Activated naive CD4-positive, alpha-beta T cell (primary cell): Measurements from ENCODE around the gene ZNF189.

Experiments used
- DNase-seq, 4 experiments: peaks; one replicate each; lab custom pipeline; 2025; lab: John Stamatoyannopoulos, UW

The ZNF189 gene

DNA sequence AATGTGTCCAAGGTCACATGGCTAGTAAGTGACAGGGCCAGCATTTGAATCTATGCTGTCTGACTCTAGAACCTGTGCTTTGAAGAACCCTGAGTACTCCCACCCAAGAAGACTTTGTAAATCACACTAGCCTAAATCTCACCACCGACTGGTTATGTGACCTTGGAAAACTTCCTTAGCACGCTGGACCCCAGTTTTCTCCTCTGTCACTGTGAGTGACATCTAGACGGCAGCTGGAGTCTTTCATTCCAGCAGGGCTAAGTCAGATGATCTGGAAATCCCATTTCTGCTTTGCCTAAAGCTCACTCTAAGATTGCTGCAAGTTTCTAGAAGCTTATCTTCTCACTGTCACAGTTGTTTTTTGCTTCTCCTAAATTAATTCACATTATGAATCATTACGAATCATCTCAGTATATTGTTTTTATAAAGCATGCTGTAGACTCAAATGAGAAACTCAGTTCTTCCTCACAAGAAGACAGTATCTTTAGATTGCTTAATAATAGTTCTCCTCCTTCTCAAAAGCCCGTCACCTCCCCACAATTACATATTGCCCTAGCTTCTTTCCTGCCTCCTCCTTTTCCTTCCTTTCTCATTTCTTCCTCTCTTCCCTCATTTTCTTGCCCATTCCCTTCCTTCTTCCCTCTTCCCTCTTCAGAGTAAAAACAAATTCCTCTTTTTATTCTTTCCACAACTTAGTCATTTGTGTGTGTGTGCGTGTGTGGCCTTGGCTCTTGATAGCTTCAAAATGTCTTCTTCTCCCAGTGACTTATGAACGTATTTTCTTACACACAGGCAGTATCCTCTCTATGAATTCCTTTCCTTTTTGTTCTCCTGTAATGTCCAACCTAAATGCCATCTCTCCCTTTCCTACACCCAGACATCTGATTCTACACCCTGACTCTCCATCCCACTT lies 20.1 kb downstream of the ZNF189 start:
- DNase-seq: no peak

DNA sequence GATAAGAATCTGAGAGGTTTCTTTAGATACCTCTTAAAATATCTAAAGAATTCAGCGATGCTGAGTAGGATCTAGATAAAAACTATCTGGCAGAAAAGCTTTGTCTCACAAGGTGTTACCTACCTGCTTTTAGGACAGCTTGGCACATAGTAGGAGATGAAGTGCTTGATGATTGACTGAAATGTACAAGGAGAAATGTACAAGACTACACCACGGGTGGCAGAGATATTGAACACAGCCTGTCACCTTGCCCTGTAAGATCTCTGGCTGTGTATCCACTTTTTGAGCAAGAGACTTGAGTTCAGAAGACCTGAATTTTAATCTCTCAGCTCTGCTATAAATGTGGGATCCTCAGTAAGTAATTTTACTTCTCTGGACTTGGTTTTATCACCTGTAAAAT lies 21.2 kb downstream of the ZNF189 start:
- no peak for DNase-seq

DNA sequence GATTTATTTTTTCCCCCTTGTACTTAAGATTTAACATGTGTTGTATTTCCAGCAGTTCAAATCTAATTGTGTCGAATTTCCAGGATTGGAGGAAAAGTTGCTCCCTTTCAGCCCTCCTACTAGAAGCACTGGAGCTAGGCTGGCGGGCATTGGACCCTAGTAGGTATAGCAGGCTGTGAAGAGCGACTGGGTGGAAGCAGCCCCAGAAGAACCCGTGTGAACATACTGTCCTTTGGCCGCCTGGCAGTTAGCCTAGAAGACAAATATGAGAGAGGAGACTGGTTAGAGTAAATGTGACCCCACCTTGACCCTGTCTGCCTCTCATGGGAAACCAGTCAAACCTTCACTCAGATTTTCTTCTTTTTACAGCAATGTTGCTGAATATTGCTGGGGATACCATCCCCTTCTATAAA lies 23.0 kb downstream of the ZNF189 start:
- DNase-seq: no peak

DNA sequence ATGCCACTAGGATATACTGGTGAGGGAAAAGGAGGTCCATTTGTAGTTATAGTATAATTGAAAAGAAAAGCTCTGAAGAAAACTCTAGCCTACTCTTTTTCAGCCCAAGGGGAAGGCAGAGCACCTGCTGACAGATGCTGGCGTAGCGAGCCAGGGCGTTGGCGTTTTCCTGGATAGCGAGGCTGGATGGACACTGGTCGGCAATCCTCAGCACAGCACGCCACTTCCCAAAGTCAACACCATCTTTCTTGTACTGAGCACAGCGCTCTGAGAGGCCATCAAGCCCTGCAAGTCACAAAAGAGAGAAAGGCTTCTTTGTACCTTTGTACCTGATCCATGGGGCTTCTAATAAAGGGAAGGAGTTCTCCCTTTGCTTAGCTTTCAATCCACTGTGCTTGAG lies 28.7 kb downstream of the ZNF189 start:
- no peak for DNase-seq

DNA sequence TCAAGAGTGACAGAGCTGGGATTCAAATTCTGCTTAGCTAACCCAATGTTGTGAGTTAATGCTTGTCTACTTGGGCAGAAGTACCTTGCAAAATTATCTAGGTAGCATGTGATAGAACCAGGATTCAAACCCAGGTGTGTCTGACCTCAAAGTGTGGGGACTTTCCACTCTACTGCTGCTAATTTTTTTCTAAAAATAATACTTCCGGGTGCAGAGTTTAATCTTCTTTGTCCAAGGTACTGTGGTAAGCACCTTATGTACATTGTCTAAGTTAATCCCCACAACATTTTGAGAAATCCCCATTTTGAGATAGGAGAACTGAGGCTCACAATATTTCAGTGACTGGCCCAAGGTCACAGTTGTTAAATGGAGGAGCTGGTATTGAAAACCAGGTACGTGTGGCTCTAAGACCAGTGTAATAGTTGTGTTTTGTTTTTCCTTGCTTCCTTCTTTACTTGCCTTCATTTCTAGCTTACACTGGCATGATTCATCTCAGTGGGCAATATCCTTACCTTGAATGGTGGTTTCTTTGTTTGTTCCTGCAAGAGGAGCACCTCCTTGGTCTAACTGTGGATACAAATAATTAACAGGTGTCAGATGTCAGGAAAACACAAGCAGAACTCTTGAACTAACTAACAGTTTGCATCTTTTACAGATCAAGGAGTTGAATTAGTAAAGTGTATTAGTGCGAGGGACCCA lies 29.5 kb downstream of the ZNF189 start:
- DNase-seq: no peak

DNA sequence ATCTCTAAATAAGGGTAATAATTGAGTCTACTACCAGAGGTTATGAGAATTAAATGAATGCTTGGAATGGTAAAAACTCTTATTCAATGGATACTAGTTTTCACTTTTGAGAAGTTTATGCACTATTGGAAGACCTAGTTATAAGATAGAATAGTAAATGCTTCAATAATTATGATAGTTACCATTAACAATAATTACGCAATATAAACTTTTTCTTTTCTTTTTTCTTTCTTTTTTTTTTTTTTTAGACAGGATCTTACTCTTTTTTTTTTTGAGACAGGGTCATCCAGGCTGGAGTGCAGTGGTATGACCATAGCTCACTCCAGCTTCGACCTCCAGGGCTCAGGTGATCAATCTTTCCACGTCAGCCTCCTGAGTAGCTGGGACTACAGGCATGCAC lies 30.3 kb downstream of the ZNF189 start:
- DNase-seq: no peak

DNA sequence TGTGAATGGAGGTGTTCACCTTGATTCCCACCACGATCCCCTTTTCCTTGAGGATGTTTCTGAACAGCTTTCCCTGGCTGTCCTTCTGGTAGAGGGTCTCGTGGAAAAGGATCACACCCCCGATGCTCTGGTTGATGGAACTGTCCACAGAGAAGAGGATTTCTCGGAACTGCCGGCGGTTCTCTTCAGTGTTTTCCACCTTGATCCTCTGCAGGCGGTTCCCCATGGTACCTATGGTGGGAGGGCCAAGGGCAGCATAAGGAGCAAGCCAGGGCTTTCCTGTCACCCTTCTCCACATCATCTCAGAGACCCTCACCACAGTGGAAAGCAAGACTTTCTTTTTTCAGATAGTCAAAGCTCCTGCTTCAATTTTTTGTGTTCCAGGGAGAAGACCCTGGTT lies 31.1 kb downstream of the ZNF189 start:
- no peak for DNase-seq

DNA sequence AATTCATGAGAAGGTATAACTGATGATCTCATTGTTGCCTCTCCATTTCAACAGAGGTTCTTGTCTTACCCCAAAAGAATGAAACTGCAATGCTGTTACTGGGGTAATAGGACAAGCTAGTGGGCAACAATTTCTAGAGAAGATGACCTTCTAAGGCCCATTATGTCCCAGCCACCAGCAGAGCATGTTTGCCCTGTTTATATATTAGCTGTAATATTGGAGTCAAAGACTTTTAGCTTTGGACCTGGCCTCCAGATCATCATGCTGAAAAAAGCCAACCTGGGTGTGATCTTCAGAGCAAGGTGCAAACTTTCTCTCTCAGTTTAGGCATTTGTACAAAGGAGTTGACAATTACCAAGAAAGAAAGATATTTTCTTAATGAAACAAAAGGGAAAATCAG lies 33.5 kb downstream of the ZNF189 start:
- DNase-seq: no peak

DNA sequence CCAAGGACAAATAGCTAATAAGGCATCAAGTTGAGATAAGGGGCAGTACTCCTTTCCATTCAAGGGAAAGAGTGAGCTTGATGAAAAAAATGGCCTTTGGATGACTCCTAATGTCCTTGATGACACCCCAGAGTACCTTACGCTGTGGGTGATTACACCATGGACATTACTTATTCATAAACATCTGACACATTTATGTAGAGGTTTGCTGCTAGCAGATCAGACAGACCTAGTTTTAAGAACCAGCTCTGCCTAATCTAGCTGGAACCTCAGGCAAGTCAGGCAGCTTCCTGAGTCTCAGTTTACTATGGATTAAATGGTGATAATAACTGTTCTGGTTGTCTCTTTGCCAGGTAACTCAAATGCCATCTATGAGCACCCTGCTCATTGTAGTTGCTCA lies 34.1 kb downstream of the ZNF189 start:
- no peak for DNase-seq

DNA sequence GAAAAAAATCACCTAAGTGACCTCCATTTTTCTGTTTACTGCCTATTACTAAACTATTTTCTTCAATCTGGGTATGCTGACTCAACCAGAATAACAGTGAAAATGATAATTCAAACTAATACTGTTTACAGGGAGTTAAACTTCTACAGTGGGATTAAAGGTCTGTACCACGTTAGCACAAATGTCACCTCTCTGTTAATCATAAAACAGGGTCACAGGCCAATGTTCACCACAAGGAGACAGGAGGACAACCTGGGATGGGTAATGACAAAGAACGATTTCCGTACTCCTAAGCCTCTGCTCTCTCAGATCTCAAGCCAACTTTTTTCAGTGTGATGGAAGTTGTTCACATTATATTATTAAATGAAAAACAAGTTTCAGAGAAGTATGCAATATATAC lies 34.6 kb downstream of the ZNF189 start:
- DNase-seq: no peak

DNA sequence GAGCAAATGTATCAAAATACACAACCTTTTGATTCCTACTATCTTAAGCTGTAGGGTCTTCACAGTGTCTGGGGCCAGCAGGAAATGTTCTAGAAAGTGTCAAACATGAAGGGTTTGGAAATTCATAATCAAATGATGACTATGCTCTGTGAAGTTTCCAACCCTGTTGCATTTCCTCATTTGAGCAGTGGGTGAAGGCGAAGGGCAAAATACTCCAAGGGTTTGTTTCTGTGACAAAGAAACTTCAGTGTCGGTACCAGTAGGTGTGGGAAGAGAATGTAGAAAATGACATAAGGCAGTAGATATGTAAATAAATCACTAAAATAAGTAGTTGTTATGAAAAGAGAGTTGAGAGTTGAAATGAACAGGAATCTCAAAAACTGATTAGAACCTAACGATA lies 36.3 kb downstream of the ZNF189 start:
- no peak for DNase-seq

DNA sequence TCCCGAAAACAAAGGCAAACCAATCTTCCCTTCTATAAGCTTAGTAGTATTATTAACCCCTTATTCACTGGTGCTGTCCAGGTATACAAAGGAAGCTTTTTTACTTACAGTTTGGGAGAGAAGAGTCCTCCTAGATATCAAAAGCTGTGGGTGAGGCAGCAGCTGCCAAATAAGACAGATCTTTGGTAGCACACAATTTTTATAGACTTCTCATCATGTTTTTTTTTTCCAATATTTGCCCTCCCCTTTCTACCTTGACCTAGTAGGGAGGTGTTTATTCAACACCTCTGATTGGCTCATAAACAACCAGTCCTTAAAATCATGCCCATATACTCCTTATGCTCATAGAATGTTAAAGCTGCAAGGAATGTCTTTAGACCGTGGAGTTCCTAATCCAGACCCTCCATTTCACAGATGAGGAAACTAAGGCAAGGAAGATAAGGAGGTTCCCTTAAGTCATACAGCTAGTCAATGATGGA lies 37.0 kb downstream of the ZNF189 start, which contains the start of gene ALDOB:
TSS of gene ALDOB (minus strand) at position 174 of the 479 bp plus-strand sequence. CDS start 4,887 bp downstream, outside the sequence.
- DNase-seq: no peak

DNA sequence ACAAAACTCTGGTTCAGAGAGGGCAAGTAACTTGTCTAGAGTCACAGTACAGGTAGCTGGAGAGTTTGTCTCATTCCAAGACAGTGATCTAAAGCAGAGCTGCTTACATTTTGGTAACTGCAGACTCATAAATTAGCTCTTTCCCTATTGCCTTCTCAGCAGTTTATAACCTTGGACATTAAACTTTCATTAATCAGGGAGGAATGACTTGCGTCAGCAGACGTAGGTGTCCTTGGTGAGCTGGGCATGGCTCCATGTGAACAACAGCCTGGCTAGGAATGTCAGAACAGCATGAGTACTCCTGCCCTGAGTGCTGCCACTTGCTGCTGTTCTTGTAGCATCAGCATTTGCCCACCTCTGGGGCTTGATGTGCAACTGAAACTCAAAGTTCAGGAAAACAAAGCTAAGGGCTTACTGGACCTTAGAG lies 39.2 kb downstream of the ZNF189 start:
- DNase-seq: no peak

DNA sequence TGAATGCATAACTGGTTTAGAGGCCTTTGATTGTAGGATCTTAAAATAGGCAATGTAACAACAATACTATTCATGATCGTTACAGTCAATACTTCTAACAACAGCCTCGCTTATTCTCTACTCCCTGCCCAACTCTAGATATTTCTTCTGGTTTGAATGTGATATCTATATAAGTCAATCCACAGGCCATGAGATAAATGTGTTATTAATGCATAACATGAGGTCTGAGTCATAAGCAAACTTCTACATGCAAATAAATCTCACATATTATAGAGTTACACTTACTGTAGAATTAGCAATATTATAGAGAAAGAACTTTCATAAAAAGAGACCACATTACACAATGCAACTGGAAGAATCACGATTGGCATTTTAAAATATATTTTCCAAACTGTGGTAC lies 39.9 kb downstream of the ZNF189 start:
- no peak for DNase-seq

DNA sequence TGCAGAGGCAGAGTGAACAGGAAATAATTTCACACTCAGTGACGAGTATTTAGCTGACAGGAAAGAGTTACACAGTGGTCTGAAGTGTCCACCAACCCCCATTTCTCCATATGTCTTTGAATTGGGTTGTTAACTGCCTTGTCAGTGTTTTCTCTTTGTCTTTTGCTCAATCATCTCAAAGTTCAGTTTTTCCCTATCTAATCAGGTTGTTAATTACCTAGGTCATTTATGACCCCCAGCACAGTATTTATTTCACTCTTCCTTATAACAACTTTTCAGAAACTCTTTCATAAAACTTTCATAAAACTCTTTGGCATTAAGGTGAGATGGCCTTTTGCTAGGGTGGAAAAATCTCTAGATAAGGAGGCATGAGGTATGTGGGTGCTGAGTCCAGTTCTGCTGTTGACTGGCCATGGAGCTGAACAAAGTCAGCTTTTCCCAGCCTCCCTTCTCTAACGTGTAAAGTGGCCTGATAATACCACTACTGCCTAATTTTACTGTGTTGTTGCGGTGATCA lies 42.1 kb downstream of the ZNF189 start:
- DNase-seq: no peak

DNA sequence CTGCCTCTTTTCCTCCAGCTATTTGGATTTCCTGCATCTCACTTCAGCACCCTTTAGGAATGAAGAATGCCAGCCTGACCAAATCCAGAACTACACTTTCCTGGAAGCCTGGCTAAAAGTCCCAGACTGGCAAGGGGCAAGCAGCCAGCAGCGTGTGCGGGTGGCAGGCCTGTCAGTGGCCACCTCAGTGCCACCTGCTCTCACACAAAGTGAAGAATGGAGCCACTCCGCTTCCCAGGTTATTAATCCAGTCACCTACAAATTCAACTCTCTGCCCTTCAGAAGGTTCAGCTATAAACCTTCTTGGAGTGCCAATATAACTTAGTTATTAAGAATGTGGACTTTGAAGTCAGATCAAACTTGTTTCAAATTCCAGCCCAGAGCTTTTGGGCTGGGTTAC lies 43.7 kb downstream of the ZNF189 start:
- no peak for DNase-seq

DNA sequence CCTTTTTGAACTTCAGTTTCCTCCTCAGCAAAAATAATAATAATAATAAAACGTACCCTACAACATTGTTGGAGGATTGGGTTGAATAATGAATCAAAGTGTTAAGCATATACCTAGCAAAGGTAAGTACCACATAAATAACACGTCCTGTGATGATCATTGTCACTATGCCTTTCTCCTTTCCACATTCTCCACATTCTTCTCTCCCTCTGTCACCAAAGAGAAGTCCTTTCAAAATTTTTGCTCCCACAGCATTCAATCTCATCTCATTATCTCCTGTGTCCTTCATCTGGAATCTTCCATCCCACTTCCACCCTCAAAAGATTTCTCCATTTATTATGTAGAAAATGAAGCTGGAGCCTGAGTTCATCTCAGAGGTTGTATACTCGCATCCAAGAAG lies 44.1 kb downstream of the ZNF189 start:
- no peak for DNase-seq

DNA sequence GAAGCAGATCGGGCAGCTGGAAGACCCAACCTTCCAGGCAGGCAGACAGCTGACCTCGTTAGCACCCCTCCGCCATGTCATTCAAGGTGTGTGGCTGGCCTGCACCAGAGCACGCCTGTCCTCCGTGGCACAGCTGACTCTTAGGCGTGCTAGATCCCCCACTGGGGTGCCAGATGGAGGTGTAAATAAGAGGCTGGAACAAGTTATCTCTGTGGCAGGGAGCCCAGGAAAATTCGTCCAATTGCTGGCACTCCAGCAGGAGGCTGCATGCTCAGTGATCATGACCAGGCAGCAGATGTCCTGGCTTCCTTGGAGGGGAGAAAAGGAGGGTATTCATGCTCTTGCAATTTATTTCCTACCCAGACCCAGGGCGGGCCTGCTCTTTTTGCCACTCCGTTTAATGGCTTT lies 44.7 kb downstream of the ZNF189 start:
- DNase-seq: no peak

DNA sequence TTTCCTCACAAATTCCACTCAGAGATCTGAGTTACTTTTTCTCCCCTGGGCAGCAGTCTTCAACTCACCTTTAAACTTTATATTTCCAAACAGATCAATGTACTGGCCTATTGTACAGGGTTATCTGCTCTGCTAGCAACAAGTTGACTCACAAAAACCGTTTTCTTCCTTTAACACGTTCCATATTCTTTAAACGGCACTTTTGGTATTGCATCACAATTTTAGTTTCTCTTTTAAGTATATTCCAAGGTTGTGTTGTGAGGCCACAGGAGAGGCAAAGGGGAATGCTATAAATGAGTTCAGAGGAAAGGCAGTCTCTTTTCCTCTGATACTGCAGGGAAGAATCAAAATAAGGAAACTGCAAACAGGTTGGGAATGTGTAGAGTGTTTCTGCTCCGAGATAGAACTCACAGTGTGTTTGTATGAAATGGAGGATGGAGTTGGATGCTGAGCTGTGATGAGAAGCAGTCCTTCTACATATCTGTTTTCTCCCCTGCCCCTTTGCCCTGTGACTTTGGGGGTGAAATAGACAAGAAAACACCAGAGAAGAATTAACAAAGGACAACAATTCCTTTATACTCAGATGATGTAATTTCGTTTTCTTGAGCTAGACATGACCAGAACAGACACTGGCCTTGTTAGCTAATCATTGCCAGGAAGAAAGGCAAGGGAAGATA lies 46.8 kb downstream of the ZNF189 start:
- no peak for DNase-seq

DNA sequence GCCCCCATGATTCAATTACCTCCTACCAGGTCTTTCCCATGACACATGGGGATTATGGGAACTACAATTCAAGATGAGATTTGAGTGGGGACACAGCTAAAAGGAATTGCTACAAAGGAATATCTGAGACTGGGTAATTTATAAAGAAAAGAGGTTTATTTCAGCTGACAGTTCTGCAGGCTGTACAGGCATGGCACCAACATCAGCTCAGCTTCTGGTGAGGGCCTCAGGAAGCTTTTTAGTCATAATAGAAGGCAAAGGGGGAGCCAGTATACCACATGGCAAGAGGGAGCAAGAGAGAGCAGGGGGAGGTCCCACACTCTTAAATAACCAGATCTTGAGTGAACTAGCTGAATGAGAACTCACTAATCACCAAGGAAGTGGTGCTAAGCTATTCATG lies 48.1 kb downstream of the ZNF189 start:
- DNase-seq: no peak

DNA sequence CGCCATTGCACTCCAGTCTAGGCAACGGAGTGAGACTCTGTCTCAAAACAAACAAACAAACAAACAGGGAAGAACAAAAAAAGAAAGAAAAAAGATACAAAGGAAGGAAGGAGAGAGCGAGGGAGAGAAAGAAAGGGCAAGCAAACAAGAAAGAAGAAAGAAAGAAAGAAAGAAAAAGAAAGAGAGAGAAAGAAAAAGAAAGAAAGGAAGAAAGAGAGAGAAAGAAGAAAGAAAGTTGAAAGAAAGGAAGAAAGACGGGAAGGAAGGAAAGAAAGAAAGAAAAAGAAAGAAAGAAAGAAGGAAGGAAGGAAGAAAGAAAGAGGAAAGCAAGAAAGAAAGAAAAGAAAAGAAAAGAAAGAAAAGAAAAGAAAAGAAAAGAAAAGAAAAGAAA lies 50.0 kb downstream of the ZNF189 start:
- DNase-seq: no peak

DNA sequence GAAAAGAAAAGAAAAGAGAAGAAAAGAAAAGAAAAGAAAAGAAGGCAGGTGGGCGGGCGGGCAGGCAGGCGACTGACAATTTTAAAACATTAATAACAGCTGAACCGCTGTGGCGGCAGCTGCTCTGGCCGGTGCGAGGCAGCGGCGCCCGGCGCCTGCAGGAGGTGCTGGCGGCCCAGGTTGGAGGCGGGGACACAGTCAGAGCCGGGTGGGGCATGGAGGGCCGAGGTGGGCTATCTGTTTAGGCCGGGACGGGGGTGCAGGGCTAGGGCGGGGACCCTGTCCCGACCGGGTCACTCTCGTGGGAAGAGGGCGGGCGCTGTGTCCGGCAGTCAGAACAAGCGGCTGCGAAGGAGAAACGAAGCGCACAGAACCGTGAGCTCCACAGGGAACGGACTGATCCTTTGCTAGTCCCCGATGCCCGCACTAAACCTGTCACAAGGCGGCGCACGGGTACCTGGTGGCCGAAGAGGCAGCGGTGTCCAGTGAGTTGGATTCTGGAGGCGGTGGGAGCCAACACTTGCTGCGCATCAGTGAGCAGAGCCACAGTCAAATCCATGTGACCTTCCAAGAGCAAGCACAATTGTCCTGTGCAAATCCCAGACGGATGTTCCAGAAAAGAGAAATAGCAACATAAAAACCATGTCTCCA lies 50.5 kb downstream of the ZNF189 start:
- peak; percentile 3 to 21 (median 6) for DNase-seq
